ENCODE measurements around the gene LRIG1.

The LRIG1 gene

DNA sequence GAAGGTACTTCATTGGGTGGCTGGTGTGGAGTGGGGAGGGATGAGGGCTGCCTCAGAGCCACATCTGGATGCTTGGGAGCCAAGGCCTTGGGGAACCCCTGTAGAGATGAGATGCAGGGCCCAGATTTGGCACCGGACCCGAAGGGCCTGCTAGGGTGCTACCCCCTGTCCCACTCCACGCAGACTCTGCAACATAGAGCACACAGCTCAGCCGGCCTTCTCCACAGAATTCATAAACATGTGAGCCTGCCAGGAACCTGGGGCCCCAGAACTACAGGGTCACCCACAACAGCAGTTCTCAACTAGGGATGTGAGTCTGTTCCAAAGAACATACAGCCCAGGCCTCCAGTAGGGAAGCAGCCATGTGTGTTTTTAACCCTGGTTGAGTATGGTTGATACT is 62.8 kb downstream of the LRIG1 start:
- no peak overlapping the region for H3K27ac ChIP-seq (ENCODE audit: extremely low read depth, low read depth, low read length)
- peaks cover 0 to 5% of the 10 kb centered on the region in 2 experiments; a peak in 1 of 3 replicates for H3K36me3 ChIP-seq (ENCODE audit: control insufficient read depth in 2 of 2, insufficient read depth in 1 of 2, low read length in 2 of 2)
- H3K4me1 ChIP-seq (ENCODE audit: control insufficient read depth, insufficient read depth, low read length): no peaks in the 10 kb centered on the region
- TF ChIP-seq ZNF530 (tag by site-specific recombination; IDR thresholded peaks at IDR 0.05; ENCODE audit: low read depth): no peak
- no peak for TF ChIP-seq KLF9 (tag by site-specific recombination; IDR thresholded peaks at IDR 0.05; ENCODE audit: low read depth)
- TF ChIP-seq, protein P1, sequence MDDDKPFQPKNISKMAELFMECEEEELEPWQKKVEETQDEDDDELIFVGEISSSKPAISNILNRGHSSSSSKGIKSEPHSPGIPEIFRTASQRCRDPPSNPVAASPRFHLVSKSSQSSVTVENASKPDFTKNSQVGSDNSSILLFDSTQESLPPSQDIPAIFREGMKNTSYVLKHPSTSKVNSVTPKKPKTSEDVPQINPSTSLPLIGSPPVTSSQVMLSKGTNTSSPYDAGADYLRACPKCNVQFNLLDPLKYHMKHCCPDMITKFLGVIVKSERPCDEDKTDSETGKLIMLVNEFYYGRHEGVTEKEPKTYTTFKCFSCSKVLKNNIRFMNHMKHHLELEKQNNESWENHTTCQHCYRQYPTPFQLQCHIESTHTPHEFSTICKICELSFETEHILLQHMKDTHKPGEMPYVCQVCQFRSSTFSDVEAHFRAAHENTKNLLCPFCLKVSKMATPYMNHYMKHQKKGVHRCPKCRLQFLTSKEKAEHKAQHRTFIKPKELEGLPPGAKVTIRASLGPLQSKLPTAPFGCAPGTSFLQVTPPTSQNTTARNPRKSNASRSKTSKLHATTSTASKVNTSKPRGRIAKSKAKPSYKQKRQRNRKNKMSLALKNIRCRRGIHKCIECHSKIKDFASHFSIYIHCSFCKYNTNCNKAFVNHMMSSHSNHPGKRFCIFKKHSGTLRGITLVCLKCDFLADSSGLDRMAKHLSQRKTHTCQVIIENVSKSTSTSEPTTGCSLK (tag by site-specific recombination; IDR thresholded peaks at IDR 0.05): no peak
- no peak for TF ChIP-seq ZNF626 (tag by site-specific recombination; IDR thresholded peaks at IDR 0.05)
- no peak for TF ChIP-seq BCL6B (tag by site-specific recombination; IDR thresholded peaks at IDR 0.05)
- no peak for TF ChIP-seq GLI4 (tag by site-specific recombination; IDR thresholded peaks at IDR 0.05)
- TF ChIP-seq ZNF837 (tag by site-specific recombination; IDR thresholded peaks at IDR 0.05): no peak
- TF ChIP-seq, protein P2, sequence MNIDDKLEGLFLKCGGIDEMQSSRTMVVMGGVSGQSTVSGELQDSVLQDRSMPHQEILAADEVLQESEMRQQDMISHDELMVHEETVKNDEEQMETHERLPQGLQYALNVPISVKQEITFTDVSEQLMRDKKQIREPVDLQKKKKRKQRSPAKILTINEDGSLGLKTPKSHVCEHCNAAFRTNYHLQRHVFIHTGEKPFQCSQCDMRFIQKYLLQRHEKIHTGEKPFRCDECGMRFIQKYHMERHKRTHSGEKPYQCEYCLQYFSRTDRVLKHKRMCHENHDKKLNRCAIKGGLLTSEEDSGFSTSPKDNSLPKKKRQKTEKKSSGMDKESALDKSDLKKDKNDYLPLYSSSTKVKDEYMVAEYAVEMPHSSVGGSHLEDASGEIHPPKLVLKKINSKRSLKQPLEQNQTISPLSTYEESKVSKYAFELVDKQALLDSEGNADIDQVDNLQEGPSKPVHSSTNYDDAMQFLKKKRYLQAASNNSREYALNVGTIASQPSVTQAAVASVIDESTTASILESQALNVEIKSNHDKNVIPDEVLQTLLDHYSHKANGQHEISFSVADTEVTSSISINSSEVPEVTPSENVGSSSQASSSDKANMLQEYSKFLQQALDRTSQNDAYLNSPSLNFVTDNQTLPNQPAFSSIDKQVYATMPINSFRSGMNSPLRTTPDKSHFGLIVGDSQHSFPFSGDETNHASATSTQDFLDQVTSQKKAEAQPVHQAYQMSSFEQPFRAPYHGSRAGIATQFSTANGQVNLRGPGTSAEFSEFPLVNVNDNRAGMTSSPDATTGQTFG (tag by site-specific recombination; IDR thresholded peaks at IDR 0.05; ENCODE audit: borderline replicate concordance): no peak
- no peak for TF ChIP-seq ZNF138 (tag by site-specific recombination; IDR thresholded peaks at IDR 0.05; ENCODE audit: borderline replicate concordance)
- no peak for TF ChIP-seq ZFP37 (tag by site-specific recombination; IDR thresholded peaks at IDR 0.05)
- no peak overlapping the region for H3K4me3 ChIP-seq (ENCODE audit: low read depth, low read length)
- ChIA-PET POLR2A (no interaction called here), CTCF (no interaction called here)
- no peaks in the 10 kb centered on the region for H3K9me3 ChIP-seq (ENCODE audit: control insufficient read depth, insufficient read depth, low read depth, low read length)

DNA sequence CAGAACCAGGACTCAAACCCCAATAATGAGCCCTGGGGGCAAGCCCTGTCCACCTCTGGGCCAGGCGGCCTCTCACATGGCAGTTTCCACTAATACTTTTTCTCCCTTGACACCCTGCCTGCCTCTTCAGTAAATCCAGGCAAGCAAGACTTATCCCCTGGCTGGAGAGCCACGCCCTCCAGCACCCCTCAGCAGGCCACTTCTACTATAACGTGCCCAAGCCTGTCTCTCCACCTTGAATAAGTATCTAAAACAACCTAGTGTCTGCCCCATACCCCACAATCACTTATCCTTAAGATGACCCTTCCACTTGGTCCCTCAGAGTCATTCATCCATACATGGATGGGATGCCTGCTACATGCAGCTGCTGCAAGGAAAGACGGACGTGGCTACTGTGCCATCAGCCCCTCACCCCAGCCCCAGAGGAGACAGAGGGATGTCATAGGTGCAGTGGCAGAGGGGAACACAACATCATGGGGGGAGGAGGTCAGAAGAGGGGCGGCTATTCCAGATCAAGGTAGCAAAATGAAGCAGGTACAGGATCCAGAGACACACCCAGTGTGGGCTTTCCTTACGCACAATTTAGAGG is 63.4 kb downstream of the LRIG1 start:
- H3K4me3 ChIP-seq (ENCODE audit: low read depth, low read length): no peak overlapping the region
- ChIA-PET CTCF (no interaction called here), POLR2A (no interaction called here)
- no peak overlapping the region for H3K27ac ChIP-seq (ENCODE audit: extremely low read depth, low read depth, low read length)
- TF ChIP-seq ZNF239 (tag by site-specific recombination; IDR thresholded peaks at IDR 0.05) (no peak), ZNF529 (tag by site-specific recombination; IDR thresholded peaks at IDR 0.05; ENCODE audit: insufficient replicate concordance) (no peak), SP3 (tag by site-specific recombination; IDR thresholded peaks at IDR 0.05) (no peak), EGR2 (tag by site-specific recombination; IDR thresholded peaks at IDR 0.05; ENCODE audit: low read depth) (no peak), SALL2 (tag by site-specific recombination; IDR thresholded peaks at IDR 0.05; ENCODE audit: borderline replicate concordance) (no peak), ZNF558 (tag by site-specific recombination; IDR thresholded peaks at IDR 0.05) (no peak), KLF16 (tag by site-specific recombination; IDR thresholded peaks at IDR 0.05) (no peak), ZNF510 (tag by site-specific recombination; IDR thresholded peaks at IDR 0.05; ENCODE audit: insufficient replicate concordance) (no peak), ZNF623 (tag by site-specific recombination; IDR thresholded peaks at IDR 0.05) (no peak), ZNF335 (tag by site-specific recombination; conservative IDR thresholded peaks at IDR 0.05) (no peak)
- H3K4me1 ChIP-seq (ENCODE audit: control insufficient read depth, insufficient read depth, low read length): no peaks in the 10 kb centered on the region
- H3K36me3 ChIP-seq (ENCODE audit: control insufficient read depth in 2 of 2, insufficient read depth in 1 of 2, low read length in 2 of 2): peaks cover 0 to 5% of the 10 kb centered on the region in 2 experiments; a peak in 1 of 3 replicates
- no peaks in the 10 kb centered on the region for H3K9me3 ChIP-seq (ENCODE audit: control insufficient read depth, insufficient read depth, low read depth, low read length)
